ENCODE results near the gene UGT1A5. TPM values are rescaled to one million over a fixed set of nuclear protein-coding genes. Genes with fewer than 3 reads are reported as not detected.

The UGT1A5 gene
- total RNA-seq, 1 donor from 2014 or later: not detected

DNA sequence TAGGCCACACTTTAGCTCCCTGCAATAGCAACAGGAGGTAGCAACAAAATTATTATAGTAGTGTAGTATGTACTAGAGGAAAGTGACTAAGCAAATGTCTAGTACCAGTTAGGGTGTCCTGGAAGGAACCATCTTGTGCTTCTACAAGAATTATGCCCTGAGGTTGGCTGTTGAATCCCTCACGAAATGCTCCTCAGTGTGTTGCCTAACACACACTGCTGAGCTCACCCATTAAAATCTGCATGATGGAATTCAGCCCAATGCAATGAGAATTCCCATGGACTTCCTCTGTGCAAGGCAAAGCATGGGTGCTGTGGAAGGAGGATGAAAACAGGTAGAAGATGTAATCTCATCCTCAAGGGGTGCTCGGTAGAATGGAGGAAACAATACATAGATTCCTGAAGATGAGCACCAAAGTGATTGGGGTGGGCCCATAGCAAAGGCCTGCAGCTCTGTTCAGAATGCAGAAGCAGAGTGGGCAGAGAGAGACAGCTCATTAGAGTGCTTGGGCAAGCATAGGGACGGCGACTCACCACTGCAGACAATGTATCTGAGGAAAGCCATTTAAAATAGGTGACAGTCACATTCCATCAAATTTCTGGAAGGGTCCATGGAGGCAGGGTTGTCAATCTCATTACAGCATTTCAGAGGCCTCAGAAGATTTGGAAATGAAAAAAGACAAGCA, 32.2 kb upstream of the UGT1A5 start:
- Histone ChIP-seq H3K27me3 (ENCODE audit: low read depth) (peaks cover 45% of the 10 kb centered on the region), H3K36me3 (no peaks in the 10 kb centered on the region), H3K4me3 (no peak overlapping the region), H3K9me3 (replicated peaks) (no peaks in the 10 kb centered on the region), H3K27ac (replicated peaks) (no peak overlapping the region), H3K4me1 (no peaks in the 10 kb centered on the region)
- TF ChIP-seq, protein P1, sequence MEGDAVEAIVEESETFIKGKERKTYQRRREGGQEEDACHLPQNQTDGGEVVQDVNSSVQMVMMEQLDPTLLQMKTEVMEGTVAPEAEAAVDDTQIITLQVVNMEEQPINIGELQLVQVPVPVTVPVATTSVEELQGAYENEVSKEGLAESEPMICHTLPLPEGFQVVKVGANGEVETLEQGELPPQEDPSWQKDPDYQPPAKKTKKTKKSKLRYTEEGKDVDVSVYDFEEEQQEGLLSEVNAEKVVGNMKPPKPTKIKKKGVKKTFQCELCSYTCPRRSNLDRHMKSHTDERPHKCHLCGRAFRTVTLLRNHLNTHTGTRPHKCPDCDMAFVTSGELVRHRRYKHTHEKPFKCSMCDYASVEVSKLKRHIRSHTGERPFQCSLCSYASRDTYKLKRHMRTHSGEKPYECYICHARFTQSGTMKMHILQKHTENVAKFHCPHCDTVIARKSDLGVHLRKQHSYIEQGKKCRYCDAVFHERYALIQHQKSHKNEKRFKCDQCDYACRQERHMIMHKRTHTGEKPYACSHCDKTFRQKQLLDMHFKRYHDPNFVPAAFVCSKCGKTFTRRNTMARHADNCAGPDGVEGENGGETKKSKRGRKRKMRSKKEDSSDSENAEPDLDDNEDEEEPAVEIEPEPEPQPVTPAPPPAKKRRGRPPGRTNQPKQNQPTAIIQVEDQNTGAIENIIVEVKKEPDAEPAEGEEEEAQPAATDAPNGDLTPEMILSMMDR (IDR thresholded peaks at IDR 0.05; ENCODE audit: borderline replicate concordance): no peak
- intact Hi-C loops (cut with micrococcal nuclease): no loop called here
- no peak for DNase-seq

DNA sequence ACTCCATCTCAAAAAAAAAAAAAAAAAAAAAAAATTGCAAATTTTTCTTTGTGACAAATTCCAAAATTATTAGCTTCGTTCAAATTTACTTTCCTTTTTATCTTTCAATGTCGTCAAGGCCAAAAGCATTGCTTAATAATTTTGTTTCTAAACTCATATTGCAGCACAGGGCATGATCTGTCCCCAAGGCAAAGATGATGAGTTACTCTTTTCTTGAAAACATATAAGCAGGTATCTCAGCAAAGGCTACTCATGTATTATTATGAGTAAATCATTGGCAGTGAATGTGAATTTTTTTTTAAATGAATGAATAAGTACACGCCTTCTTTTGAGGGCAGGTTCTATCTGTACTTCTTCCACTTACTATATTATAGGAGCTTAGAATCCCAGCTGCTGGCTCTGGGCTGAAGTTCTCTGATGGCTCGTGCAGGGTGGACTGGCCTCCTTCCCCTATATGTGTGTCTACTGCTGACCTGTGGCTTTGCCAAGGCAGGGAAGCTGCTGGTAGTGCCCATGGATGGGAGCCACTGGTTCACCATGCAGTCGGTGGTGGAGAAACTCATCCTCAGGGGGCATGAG, 31.1 kb upstream of the UGT1A5 start, which contains the start of gene UGT1A7:
Gene UGT1A7 (plus strand): TSS at position 381 of the 579 bp plus-strand sequence. CDS start 37 bp downstream, at position 418.
- H3K27ac ChIP-seq (replicated peaks): no peak within 1 kb of the TSS
- intact Hi-C loops (cut with micrococcal nuclease): no loop called here

DNA sequence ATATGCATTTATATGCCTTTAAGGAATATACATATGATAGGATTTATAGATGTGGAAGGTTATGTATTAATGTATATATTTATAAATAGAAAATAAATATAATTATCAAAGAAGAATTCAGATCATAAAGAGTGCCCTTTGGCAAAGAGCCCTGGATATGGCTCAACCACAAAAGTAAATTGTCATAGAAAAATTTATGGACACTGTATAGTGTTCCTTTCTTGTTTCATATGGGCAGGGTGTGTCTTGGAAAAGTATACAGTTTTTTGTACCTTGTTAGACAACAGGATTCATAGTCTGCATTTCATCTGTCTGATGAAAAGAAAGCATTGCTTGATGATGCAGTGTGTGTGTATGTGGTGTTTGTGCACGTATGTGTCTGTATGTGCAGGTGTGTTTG, 28.1 kb upstream of the UGT1A5 start:
- H3K27me3 ChIP-seq (ENCODE audit: low read depth): peaks cover 30% of the 10 kb centered on the region
- H3K9me3 ChIP-seq (replicated peaks): no peaks in the 10 kb centered on the region
- H3K4me1 ChIP-seq: no peaks in the 10 kb centered on the region
- H3K27ac ChIP-seq (replicated peaks): no peak overlapping the region
- H3K36me3 ChIP-seq: no peaks in the 10 kb centered on the region
- TF ChIP-seq, protein P1 (IDR thresholded peaks at IDR 0.05; ENCODE audit: borderline replicate concordance): no peak
- no peak for DNase-seq
- H3K4me3 ChIP-seq: no peak overlapping the region
- intact Hi-C loops (cut with micrococcal nuclease): no loop called here

More for the DNA sequence above, 31.1 kb upstream of the UGT1A5 start, which contains the start of gene UGT1A7:
- Histone ChIP-seq H3K36me3 (no peaks in the 10 kb centered on the region), H3K4me3 (no peak within 1 kb of the TSS), H3K27me3 (ENCODE audit: low read depth) (peaks cover 45% of the 10 kb centered on the region), H3K4me1 (no peaks in the 10 kb centered on the region), H3K9me3 (replicated peaks) (no peaks in the 10 kb centered on the region)
- DNase-seq: no peak
- TF ChIP-seq, protein P1 (IDR thresholded peaks at IDR 0.05; ENCODE audit: borderline replicate concordance): no peak

DNA sequence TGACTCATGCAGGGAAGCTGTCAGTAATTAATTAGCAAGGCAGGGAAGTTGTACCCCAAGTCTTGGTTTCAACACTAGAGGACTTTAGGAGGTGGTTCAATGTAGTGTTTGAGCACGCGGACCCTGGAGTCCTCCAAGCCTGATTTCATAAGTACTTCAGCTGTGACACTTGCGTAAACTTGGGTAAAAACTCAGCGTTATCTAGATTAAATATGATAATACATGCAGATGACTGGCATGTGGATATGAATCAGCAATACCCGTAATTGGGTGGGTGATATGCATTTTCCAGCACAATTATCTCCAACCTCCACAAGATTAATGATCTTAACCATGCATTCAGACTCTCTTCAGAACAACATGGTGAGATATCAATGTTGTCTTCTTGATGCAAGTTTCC, 25.8 kb upstream of the UGT1A5 start:
- Histone ChIP-seq H3K4me1 (no peaks in the 10 kb centered on the region), H3K27ac (replicated peaks) (no peak overlapping the region), H3K9me3 (replicated peaks) (no peaks in the 10 kb centered on the region), H3K36me3 (no peaks in the 10 kb centered on the region), H3K27me3 (ENCODE audit: low read depth) (peaks cover 20% of the 10 kb centered on the region), H3K4me3 (no peak overlapping the region)
- DNase-seq: no peak
- intact Hi-C loops (cut with micrococcal nuclease): no loop called here
- TF ChIP-seq, protein P1 (IDR thresholded peaks at IDR 0.05; ENCODE audit: borderline replicate concordance): no peak

DNA sequence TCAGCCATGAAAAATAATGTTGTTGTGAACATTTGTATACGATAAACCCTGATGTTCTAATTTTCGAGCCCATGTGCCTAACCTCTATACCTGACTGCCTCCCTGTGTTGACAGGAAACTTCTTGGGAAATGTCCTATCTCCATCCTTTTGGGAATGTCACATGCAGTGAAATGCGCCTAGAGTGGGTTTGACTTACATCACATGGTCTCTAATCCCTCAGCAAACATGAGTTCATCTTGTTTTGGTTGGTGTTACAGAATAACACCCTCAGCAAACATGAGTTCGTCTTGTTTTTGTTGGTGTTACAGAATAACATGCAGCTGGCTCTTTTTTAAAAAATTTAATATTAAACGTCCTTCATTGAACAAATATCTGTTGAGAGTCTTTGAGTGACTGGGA, 24.4 kb upstream of the UGT1A5 start:
- TF ChIP-seq, protein P1 (IDR thresholded peaks at IDR 0.05; ENCODE audit: borderline replicate concordance): no peak
- no peak overlapping the region for H3K27ac ChIP-seq (replicated peaks)
- no peaks in the 10 kb centered on the region for H3K9me3 ChIP-seq (replicated peaks)
- H3K4me1 ChIP-seq: no peaks in the 10 kb centered on the region
- no peak for DNase-seq
- H3K36me3 ChIP-seq: no peaks in the 10 kb centered on the region
- H3K4me3 ChIP-seq: no peak overlapping the region
- intact Hi-C loops (cut with micrococcal nuclease): no loop called here
- H3K27me3 ChIP-seq (ENCODE audit: low read depth): peaks cover 22% of the 10 kb centered on the region
